IMR-90 (cell line): ENCODE data around the gene NPTX1. TPM values are rescaled to one million over a fixed set of nuclear protein-coding genes. Genes with fewer than 3 reads are reported as not detected.

Experiments used
- ATAC-seq: fragments of 200-7000 bp; cut with Tn5 transposase; 2 replicates; pipeline ENCODE4 v1.9.1; 2020; ENCODE audit warnings: low read depth, mild to moderate bottlenecking, moderate library complexity
- BruUV-seq: library from RNA; stranded (reverse); fragments of 400-500 nt; replicated peaks from 2 replicates; lab custom pipeline; 2021; lab: Mats Ljungman, UMichigan
- CTCF ChIA-PET: fragments of 300-600 bp; formaldehyde crosslinking; extraction: SDS; loops from one replicate; lab custom pipeline; 2021; ENCODE audit warnings: antibody characterized with exemption; lab: Yijun Ruan, JAX
- POLR2A ChIA-PET: fragments of 300-600 bp; sonication (Branson Sonifier 250); formaldehyde crosslinking; loops from one replicate; lab custom pipeline; 2022; ENCODE audit warnings: antibody characterized with exemption; ENCODE audit not compliant: unreplicated experiment; lab: Charles Lee
- DNase-seq: peaks from one replicate; pipeline ENCODE4 v3.0.0; 2013
- H2AFZ ChIP-seq: replicated peaks from 2 replicates; pipeline ENCODE3; 2013; ENCODE audit warnings: low read length, mild to moderate bottlenecking; ENCODE audit not compliant: poor library complexity
- H2AK5ac ChIP-seq: 2 replicates; pipeline ENCODE4 v1.6.1; 2013; ENCODE audit warnings: low read depth, low read length, inconsistent platforms
- H2AK9ac ChIP-seq: replicated peaks from 2 replicates; pipeline ENCODE3; 2013; ENCODE audit warnings: mild to moderate bottlenecking, low read depth, low read length, moderate library complexity; ENCODE audit not compliant: poor library complexity
- H2BK120ac ChIP-seq: 2 replicates; pipeline ENCODE4 v1.6.1; 2013; ENCODE audit warnings: low read depth, low read length, inconsistent platforms
- H2BK15ac ChIP-seq: 3 replicates; pipeline ENCODE4 v1.6.1; 2013; ENCODE audit warnings: low read depth, low read length, inconsistent platforms
- H2BK20ac ChIP-seq: 2 replicates; pipeline ENCODE4 v1.6.1; 2013; ENCODE audit warnings: low read depth, mild to moderate bottlenecking, inconsistent platforms, low read length, moderate library complexity
- H2BK5ac ChIP-seq: 2 replicates; pipeline ENCODE4 v1.6.1; 2013; ENCODE audit warnings: mild to moderate bottlenecking, low read depth, low read length, inconsistent platforms; ENCODE audit not compliant: poor library complexity, severe bottlenecking
- H3K14ac ChIP-seq: replicated peaks from 2 replicates; pipeline ENCODE4 v1.6.1; 2013; ENCODE audit warnings: low read depth, low read length, inconsistent platforms
- H3K18ac ChIP-seq: 2 replicates; pipeline ENCODE4 v1.6.1; 2013; ENCODE audit warnings: low read depth, low read length, control low read depth
- H3K23ac ChIP-seq: 2 replicates; pipeline ENCODE4 v1.6.1; 2013; ENCODE audit warnings: low read depth, low read length, inconsistent platforms
- H3K27ac ChIP-seq: 2 replicates; pipeline ENCODE4 v1.5.1; 2013; ENCODE audit warnings: mild to moderate bottlenecking, control low read depth, low read length; ENCODE audit not compliant: insufficient read depth
- H3K27me3 ChIP-seq: 2 replicates; pipeline ENCODE4 v1.6.1; 2013; ENCODE audit warnings: low read length; ENCODE audit not compliant: control insufficient read depth, insufficient read depth
- H3K36me3 ChIP-seq: 2 replicates; pipeline ENCODE4 v1.6.1; 2013; ENCODE audit warnings: low read length, mixed read lengths; ENCODE audit not compliant: control insufficient read depth, insufficient read depth
- H3K4ac ChIP-seq: 2 replicates; pipeline ENCODE4 v1.6.1; 2013; ENCODE audit warnings: low read depth, low read length, inconsistent platforms
- H3K4me1 ChIP-seq: 2 replicates; pipeline ENCODE4 v1.6.1; 2013; ENCODE audit warnings: low read length, mixed read lengths; ENCODE audit not compliant: control insufficient read depth, insufficient read depth
- H3K4me2 ChIP-seq: 2 replicates; pipeline ENCODE4 v1.6.1; 2013; ENCODE audit warnings: low read depth, mild to moderate bottlenecking, control low read depth, low read length, moderate library complexity
- H3K4me3 ChIP-seq: 2 replicates; pipeline ENCODE4 v1.5.1; 2013; ENCODE audit warnings: low read depth, mild to moderate bottlenecking, control low read depth, low read length, moderate library complexity; ENCODE audit not compliant: insufficient read depth
- H3K56ac ChIP-seq: 2 replicates; pipeline ENCODE4 v1.6.1; 2013; ENCODE audit warnings: low read length, inconsistent platforms; ENCODE audit not compliant: insufficient read depth; ENCODE audit errors: extremely low read depth
- H3K79me1 ChIP-seq, 2 experiments: 2 replicates each; pipeline ENCODE4 v1.6.1; 2013; ENCODE audit warnings: low read length in 2 of 2, inconsistent platforms in 1 of 2, low read depth in 1 of 2
- H3K9ac ChIP-seq: 2 replicates; pipeline ENCODE4 v1.6.1; 2013; ENCODE audit warnings: low read depth, low read length, control low read depth
- H3K9me1 ChIP-seq: 2 replicates; pipeline ENCODE4 v1.6.1; 2013; ENCODE audit warnings: low read length, inconsistent platforms; ENCODE audit not compliant: insufficient read depth
- H3K9me3 ChIP-seq: 2 replicates; pipeline ENCODE4 v1.6.1; 2013; ENCODE audit warnings: low read length; ENCODE audit not compliant: control insufficient read depth, insufficient read depth
- H4K20me1 ChIP-seq: 2 replicates; pipeline ENCODE4 v1.6.1; 2013; ENCODE audit warnings: low read length, inconsistent platforms; ENCODE audit not compliant: insufficient read depth
- H4K5ac ChIP-seq: 2 replicates; pipeline ENCODE4 v1.6.1; 2013; ENCODE audit warnings: mild to moderate bottlenecking, low read depth, low read length, control low read depth
- H4K8ac ChIP-seq, 2 experiments: 2 replicates each; pipeline ENCODE4 v1.6.1; 2013; ENCODE audit warnings: low read depth in 2 of 2, low read length in 2 of 2, control low read depth in 1 of 2, inconsistent platforms in 1 of 2
- H4K91ac ChIP-seq: 2 replicates; pipeline ENCODE4 v1.6.1; 2013; ENCODE audit warnings: low read depth, low read length, inconsistent platforms; ENCODE audit not compliant: insufficient read depth
- BHLHE40 ChIP-seq: fragments of 150-350 bp; IDR thresholded peaks from 2 replicates; pipeline ENCODE4 v1.6.1; 2016; ENCODE audit warnings: mild to moderate bottlenecking, low read depth, low read length
- CHD1 ChIP-seq: IDR thresholded peaks from 2 replicates; pipeline ENCODE4 v1.6.1; 2012; ENCODE audit warnings: low read depth, low read length, improper control_type of control experiment
- FOS ChIP-seq: fragments of 150-350 bp; IDR thresholded peaks from 2 replicates; pipeline ENCODE4 v1.6.1; 2016; ENCODE audit warnings: low read depth, low read length
- MAFK ChIP-seq: IDR thresholded peaks from 2 replicates; pipeline ENCODE4 v1.6.1; 2012; ENCODE audit warnings: low read depth, low read length, improper control_type of control experiment
- MAZ ChIP-seq: IDR thresholded peaks from 2 replicates; pipeline ENCODE4 v1.6.1; 2012; ENCODE audit warnings: low read depth, mild to moderate bottlenecking, low read length, improper control_type of control experiment, moderate library complexity, borderline replicate concordance
- MXI1 ChIP-seq: IDR thresholded peaks from 2 replicates; pipeline ENCODE4 v1.6.1; 2012; ENCODE audit warnings: low read depth, mild to moderate bottlenecking, low read length, moderate library complexity, borderline replicate concordance
- NFE2L2 ChIP-seq: fragments of 150-350 bp; IDR thresholded peaks from 2 replicates; pipeline ENCODE4 v1.6.1; 2016; ENCODE audit warnings: low read depth, mild to moderate bottlenecking, low read length
- POLR2A ChIP-seq: IDR thresholded peaks from 2 replicates; pipeline ENCODE4 v1.6.1; 2012; ENCODE audit warnings: mild to moderate bottlenecking, low read depth, low read length
- RFX5 ChIP-seq: IDR thresholded peaks from 2 replicates; pipeline ENCODE4 v1.8.0; 2012; ENCODE audit warnings: low read depth, mild to moderate bottlenecking, low read length, moderate library complexity
- SMC3 ChIP-seq: fragments of 150-350 bp; IDR thresholded peaks from 2 replicates; pipeline ENCODE4 v1.6.1; 2016; ENCODE audit warnings: low read depth, mild to moderate bottlenecking, antibody characterized with exemption, low read length, moderate library complexity
- WGBS, 2 experiments: methylation state at CpG; one replicate each; pipeline versions ENCODE4 v1.1.5 to v1.1.7; 2013; ENCODE audit warnings: missing lambda C conversion rate in 2 of 2; ENCODE audit not compliant: insufficient read length in 1 of 2; ENCODE audit errors: extremely low coverage in 2 of 2; 5-methylcytosine and 5-hydroxymethylcytosine counted together
- dilution Hi-C: fragments of 300-500 bp; cut with HindIII; formaldehyde crosslinking; loops from one replicate; pipeline ENCODE4 v1.14.3; 2018; ENCODE audit warnings: low sequenced_read_pairs; ENCODE audit not compliant: unreplicated experiment
- in situ Hi-C: fragments of 300-500 bp; cut with MboI; formaldehyde crosslinking; loops from 3 replicates; pipeline ENCODE4 v1.14.3; 2019; ENCODE audit warnings: low sequenced_read_pairs, inconsistent platforms, mixed read lengths
- intact Hi-C: fragments of 100-400 bp; cut with micrococcal nuclease; formaldehyde crosslinking; loops from 2 replicates; pipeline ENCODE4 v1.10.0; 2022
- polyA plus RNA-seq, 3 experiments: library from polyadenylated mRNA; depleted of rRNA; stranded (reverse); fragments of >200 nt; gene quantifications; 2 replicates each; pipeline ENCODE4 v1.2.3, GENCODE V29; 2012; ENCODE audit warnings: low replicate concordance in 1 of 3
- total RNA-seq: library from RNA; depleted of rRNA; stranded (reverse); fragments of >200 nt; gene quantifications from 2 replicates; pipeline ENCODE4 v1.2.3, GENCODE V29; 2012
- TF ChIP-seq, protein P1 (sequence below): fragments of 150-350 bp; IDR thresholded peaks from 2 replicates; pipeline ENCODE4 v1.6.1; 2017; ENCODE audit warnings: mild to moderate bottlenecking, antibody characterized with exemption, low read length, low read depth
- TF ChIP-seq, protein P2 (sequence below): conservative IDR thresholded peaks from 2 replicates; pipeline ENCODE4 v1.5.1; 2012; ENCODE audit warnings: mild to moderate bottlenecking, low read depth, low read length, improper control_type of control experiment

NPTX1 gene
- total and polyA plus RNA-seq, 2 of the 4 experiments (the other 2 are of a cell fraction): 20.8 to 39.5 TPM

DNA sequence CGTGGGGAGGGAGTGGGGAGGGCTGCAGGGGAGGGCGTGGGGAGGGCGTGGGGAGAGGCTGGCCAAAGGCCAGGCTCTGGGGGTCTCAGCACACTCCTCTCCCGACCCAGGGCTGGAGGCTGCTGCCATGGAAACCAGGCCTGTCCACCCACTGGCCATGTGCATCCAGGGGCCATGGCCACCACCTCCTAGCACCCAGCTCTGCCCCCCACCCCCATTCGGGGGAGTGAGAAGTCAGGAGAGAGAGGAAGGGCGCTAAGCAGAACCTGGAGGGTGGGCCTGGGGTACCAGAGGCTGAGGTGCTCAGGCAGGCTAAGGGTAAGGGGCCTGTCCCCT is 31.8 kb downstream of the NPTX1 start:
- H3K27me3 ChIP-seq: peaks cover 11% of the 10 kb centered on the region; the same call in 1 of the 2 replicates
- no peak overlapping the region for H4K91ac ChIP-seq
- no peak overlapping the region for H3K4me3 ChIP-seq
- no peak overlapping the region for H4K5ac ChIP-seq
- no peak overlapping the region for H3K23ac ChIP-seq
- H2BK120ac ChIP-seq: no peak overlapping the region
- no peak overlapping the region for H3K4ac ChIP-seq
- H2BK20ac ChIP-seq: no peak overlapping the region
- no peak for TF ChIP-seq SMC3
- no peak for TF ChIP-seq MAFK
- no peak for TF ChIP-seq BHLHE40
- TF ChIP-seq POLR2A: no peak
- TF ChIP-seq MAZ: no peak
- TF ChIP-seq MXI1: no peak
- no peak for TF ChIP-seq CHD1
- TF ChIP-seq, protein P1, sequence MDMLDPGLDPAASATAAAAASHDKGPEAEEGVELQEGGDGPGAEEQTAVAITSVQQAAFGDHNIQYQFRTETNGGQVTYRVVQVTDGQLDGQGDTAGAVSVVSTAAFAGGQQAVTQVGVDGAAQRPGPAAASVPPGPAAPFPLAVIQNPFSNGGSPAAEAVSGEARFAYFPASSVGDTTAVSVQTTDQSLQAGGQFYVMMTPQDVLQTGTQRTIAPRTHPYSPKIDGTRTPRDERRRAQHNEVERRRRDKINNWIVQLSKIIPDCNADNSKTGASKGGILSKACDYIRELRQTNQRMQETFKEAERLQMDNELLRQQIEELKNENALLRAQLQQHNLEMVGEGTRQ: no peak
- TF ChIP-seq FOS: no peak
- TF ChIP-seq, protein P2, sequence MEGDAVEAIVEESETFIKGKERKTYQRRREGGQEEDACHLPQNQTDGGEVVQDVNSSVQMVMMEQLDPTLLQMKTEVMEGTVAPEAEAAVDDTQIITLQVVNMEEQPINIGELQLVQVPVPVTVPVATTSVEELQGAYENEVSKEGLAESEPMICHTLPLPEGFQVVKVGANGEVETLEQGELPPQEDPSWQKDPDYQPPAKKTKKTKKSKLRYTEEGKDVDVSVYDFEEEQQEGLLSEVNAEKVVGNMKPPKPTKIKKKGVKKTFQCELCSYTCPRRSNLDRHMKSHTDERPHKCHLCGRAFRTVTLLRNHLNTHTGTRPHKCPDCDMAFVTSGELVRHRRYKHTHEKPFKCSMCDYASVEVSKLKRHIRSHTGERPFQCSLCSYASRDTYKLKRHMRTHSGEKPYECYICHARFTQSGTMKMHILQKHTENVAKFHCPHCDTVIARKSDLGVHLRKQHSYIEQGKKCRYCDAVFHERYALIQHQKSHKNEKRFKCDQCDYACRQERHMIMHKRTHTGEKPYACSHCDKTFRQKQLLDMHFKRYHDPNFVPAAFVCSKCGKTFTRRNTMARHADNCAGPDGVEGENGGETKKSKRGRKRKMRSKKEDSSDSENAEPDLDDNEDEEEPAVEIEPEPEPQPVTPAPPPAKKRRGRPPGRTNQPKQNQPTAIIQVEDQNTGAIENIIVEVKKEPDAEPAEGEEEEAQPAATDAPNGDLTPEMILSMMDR: no peak
- TF ChIP-seq RFX5: no peak
- TF ChIP-seq NFE2L2: no peak
- no peak overlapping the region for H4K8ac ChIP-seq
- H3K79me1 ChIP-seq: no peaks in the 10 kb centered on the region
- H3K14ac ChIP-seq: no peak overlapping the region
- no TSS peak for BruUV-seq
- no peak overlapping the region for H3K4me2 ChIP-seq
- H2AFZ ChIP-seq: no peak overlapping the region
- intact Hi-C loops: no loop called here
- in situ Hi-C loops: no loop called here
- peaks cover 8% of the 10 kb centered on the region for H3K4me1 ChIP-seq
- no peaks in the 10 kb centered on the region for H3K36me3 ChIP-seq
- ChIA-PET CTCF (no interaction called here), POLR2A (no interaction called here)
- no peak overlapping the region; the same call in 1 of the 2 replicates for H2AK5ac ChIP-seq
- H3K9me1 ChIP-seq: no peaks in the 10 kb centered on the region
- H2BK5ac ChIP-seq: no peak overlapping the region
- no peak overlapping the region for H3K27ac ChIP-seq
- H2BK15ac ChIP-seq: no peak overlapping the region
- H3K56ac ChIP-seq: no peak overlapping the region
- H3K9me3 ChIP-seq: no peaks in the 10 kb centered on the region
- dilution Hi-C loops: no loop called here
- H4K20me1 ChIP-seq: no peaks in the 10 kb centered on the region; the same call in none of the 2 replicates
- ATAC-seq: no peak
- no CpG with 5 or more reads among the region's 6 CpGs for WGBS, 2 experiments
- no peak overlapping the region for H3K9ac ChIP-seq
- H3K18ac ChIP-seq: no peak overlapping the region
- no peak for DNase-seq
- H2AK9ac ChIP-seq: no peak overlapping the region
